IMR-90 (cell line): ENCODE data around the gene HMGA1. TPM values are rescaled to one million over a fixed set of nuclear protein-coding genes. Genes with fewer than 3 reads are reported as not detected.

Experiments
- ATAC-seq: fragments of 200-7000 bp; cut with Tn5 transposase; 2 replicates; pipeline ENCODE4 v1.9.1; 2020; ENCODE audit warnings: low read depth, mild to moderate bottlenecking, moderate library complexity
- BruUV-seq: library from RNA; stranded (reverse); fragments of 400-500 nt; replicated peaks from 2 replicates; lab custom pipeline; 2021; lab: Mats Ljungman, UMichigan
- CTCF ChIA-PET: fragments of 300-600 bp; formaldehyde crosslinking; extraction: SDS; loops from one replicate; lab custom pipeline; 2021; ENCODE audit warnings: antibody characterized with exemption; lab: Yijun Ruan, JAX
- POLR2A ChIA-PET: fragments of 300-600 bp; sonication (Branson Sonifier 250); formaldehyde crosslinking; loops from one replicate; lab custom pipeline; 2022; ENCODE audit warnings: antibody characterized with exemption; ENCODE audit not compliant: unreplicated experiment; lab: Charles Lee
- DNase-seq: peaks from one replicate; pipeline ENCODE4 v3.0.0; 2013
- H2AFZ ChIP-seq: replicated peaks from 2 replicates; pipeline ENCODE3; 2013; ENCODE audit warnings: low read length, mild to moderate bottlenecking; ENCODE audit not compliant: poor library complexity
- H2AK5ac ChIP-seq: 2 replicates; pipeline ENCODE4 v1.6.1; 2013; ENCODE audit warnings: low read depth, low read length, inconsistent platforms
- H2AK9ac ChIP-seq: replicated peaks from 2 replicates; pipeline ENCODE3; 2013; ENCODE audit warnings: mild to moderate bottlenecking, low read depth, low read length, moderate library complexity; ENCODE audit not compliant: poor library complexity
- H2BK120ac ChIP-seq: 2 replicates; pipeline ENCODE4 v1.6.1; 2013; ENCODE audit warnings: low read depth, low read length, inconsistent platforms
- H2BK15ac ChIP-seq: 3 replicates; pipeline ENCODE4 v1.6.1; 2013; ENCODE audit warnings: low read depth, low read length, inconsistent platforms
- H2BK20ac ChIP-seq: 2 replicates; pipeline ENCODE4 v1.6.1; 2013; ENCODE audit warnings: low read depth, mild to moderate bottlenecking, inconsistent platforms, low read length, moderate library complexity
- H2BK5ac ChIP-seq: 2 replicates; pipeline ENCODE4 v1.6.1; 2013; ENCODE audit warnings: mild to moderate bottlenecking, low read depth, low read length, inconsistent platforms; ENCODE audit not compliant: poor library complexity, severe bottlenecking
- H3K14ac ChIP-seq: replicated peaks from 2 replicates; pipeline ENCODE4 v1.6.1; 2013; ENCODE audit warnings: low read depth, low read length, inconsistent platforms
- H3K18ac ChIP-seq: 2 replicates; pipeline ENCODE4 v1.6.1; 2013; ENCODE audit warnings: low read depth, low read length, control low read depth
- H3K23ac ChIP-seq: 2 replicates; pipeline ENCODE4 v1.6.1; 2013; ENCODE audit warnings: low read depth, low read length, inconsistent platforms
- H3K27ac ChIP-seq: 2 replicates; pipeline ENCODE4 v1.5.1; 2013; ENCODE audit warnings: mild to moderate bottlenecking, control low read depth, low read length; ENCODE audit not compliant: insufficient read depth
- H3K27me3 ChIP-seq: 2 replicates; pipeline ENCODE4 v1.6.1; 2013; ENCODE audit warnings: low read length; ENCODE audit not compliant: control insufficient read depth, insufficient read depth
- H3K36me3 ChIP-seq: 2 replicates; pipeline ENCODE4 v1.6.1; 2013; ENCODE audit warnings: low read length, mixed read lengths; ENCODE audit not compliant: control insufficient read depth, insufficient read depth
- H3K4ac ChIP-seq: 2 replicates; pipeline ENCODE4 v1.6.1; 2013; ENCODE audit warnings: low read depth, low read length, inconsistent platforms
- H3K4me1 ChIP-seq: 2 replicates; pipeline ENCODE4 v1.6.1; 2013; ENCODE audit warnings: low read length, mixed read lengths; ENCODE audit not compliant: control insufficient read depth, insufficient read depth
- H3K4me2 ChIP-seq: 2 replicates; pipeline ENCODE4 v1.6.1; 2013; ENCODE audit warnings: low read depth, mild to moderate bottlenecking, control low read depth, low read length, moderate library complexity
- H3K4me3 ChIP-seq: 2 replicates; pipeline ENCODE4 v1.5.1; 2013; ENCODE audit warnings: low read depth, mild to moderate bottlenecking, control low read depth, low read length, moderate library complexity; ENCODE audit not compliant: insufficient read depth
- H3K56ac ChIP-seq: 2 replicates; pipeline ENCODE4 v1.6.1; 2013; ENCODE audit warnings: low read length, inconsistent platforms; ENCODE audit not compliant: insufficient read depth; ENCODE audit errors: extremely low read depth
- H3K79me1 ChIP-seq, 2 experiments: 2 replicates each; pipeline ENCODE4 v1.6.1; 2013; ENCODE audit warnings: low read length in 2 of 2, inconsistent platforms in 1 of 2, low read depth in 1 of 2
- H3K9ac ChIP-seq: 2 replicates; pipeline ENCODE4 v1.6.1; 2013; ENCODE audit warnings: low read depth, low read length, control low read depth
- H3K9me1 ChIP-seq: 2 replicates; pipeline ENCODE4 v1.6.1; 2013; ENCODE audit warnings: low read length, inconsistent platforms; ENCODE audit not compliant: insufficient read depth
- H3K9me3 ChIP-seq: 2 replicates; pipeline ENCODE4 v1.6.1; 2013; ENCODE audit warnings: low read length; ENCODE audit not compliant: control insufficient read depth, insufficient read depth
- H4K20me1 ChIP-seq: 2 replicates; pipeline ENCODE4 v1.6.1; 2013; ENCODE audit warnings: low read length, inconsistent platforms; ENCODE audit not compliant: insufficient read depth
- H4K5ac ChIP-seq: 2 replicates; pipeline ENCODE4 v1.6.1; 2013; ENCODE audit warnings: mild to moderate bottlenecking, low read depth, low read length, control low read depth
- H4K8ac ChIP-seq, 2 experiments: 2 replicates each; pipeline ENCODE4 v1.6.1; 2013; ENCODE audit warnings: low read depth in 2 of 2, low read length in 2 of 2, control low read depth in 1 of 2, inconsistent platforms in 1 of 2
- H4K91ac ChIP-seq: 2 replicates; pipeline ENCODE4 v1.6.1; 2013; ENCODE audit warnings: low read depth, low read length, inconsistent platforms; ENCODE audit not compliant: insufficient read depth
- CHD1 ChIP-seq: IDR thresholded peaks from 2 replicates; pipeline ENCODE4 v1.6.1; 2012; ENCODE audit warnings: low read depth, low read length, improper control_type of control experiment
- POLR2A ChIP-seq: IDR thresholded peaks from 2 replicates; pipeline ENCODE4 v1.6.1; 2012; ENCODE audit warnings: mild to moderate bottlenecking, low read depth, low read length
- RAD21 ChIP-seq: IDR thresholded peaks from 2 replicates; pipeline ENCODE4 v1.6.1; 2012; ENCODE audit warnings: low read length, improper control_type of control experiment
- SMC3 ChIP-seq: fragments of 150-350 bp; IDR thresholded peaks from 2 replicates; pipeline ENCODE4 v1.6.1; 2016; ENCODE audit warnings: low read depth, mild to moderate bottlenecking, antibody characterized with exemption, low read length, moderate library complexity
- WGBS, 2 experiments: methylation state at CpG; one replicate each; pipeline versions ENCODE4 v1.1.5 to v1.1.7; 2013; ENCODE audit warnings: missing lambda C conversion rate in 2 of 2; ENCODE audit not compliant: insufficient read length in 1 of 2; ENCODE audit errors: extremely low coverage in 2 of 2; 5-methylcytosine and 5-hydroxymethylcytosine counted together
- dilution Hi-C: fragments of 300-500 bp; cut with HindIII; formaldehyde crosslinking; loops from one replicate; pipeline ENCODE4 v1.14.3; 2018; ENCODE audit warnings: low sequenced_read_pairs; ENCODE audit not compliant: unreplicated experiment
- in situ Hi-C: fragments of 300-500 bp; cut with MboI; formaldehyde crosslinking; loops from 3 replicates; pipeline ENCODE4 v1.14.3; 2019; ENCODE audit warnings: low sequenced_read_pairs, inconsistent platforms, mixed read lengths
- intact Hi-C: fragments of 100-400 bp; cut with micrococcal nuclease; formaldehyde crosslinking; loops from 2 replicates; pipeline ENCODE4 v1.10.0; 2022
- polyA plus RNA-seq, 3 experiments: library from polyadenylated mRNA; depleted of rRNA; stranded (reverse); fragments of >200 nt; gene quantifications; 2 replicates each; pipeline ENCODE4 v1.2.3, GENCODE V29; 2012; ENCODE audit warnings: low replicate concordance in 1 of 3
- total RNA-seq: library from RNA; depleted of rRNA; stranded (reverse); fragments of >200 nt; gene quantifications from 2 replicates; pipeline ENCODE4 v1.2.3, GENCODE V29; 2012

Gene HMGA1
- total and polyA plus RNA-seq, 2 of the 4 experiments (the other 2 are of a cell fraction), result 101 to 589 TPM

DNA sequence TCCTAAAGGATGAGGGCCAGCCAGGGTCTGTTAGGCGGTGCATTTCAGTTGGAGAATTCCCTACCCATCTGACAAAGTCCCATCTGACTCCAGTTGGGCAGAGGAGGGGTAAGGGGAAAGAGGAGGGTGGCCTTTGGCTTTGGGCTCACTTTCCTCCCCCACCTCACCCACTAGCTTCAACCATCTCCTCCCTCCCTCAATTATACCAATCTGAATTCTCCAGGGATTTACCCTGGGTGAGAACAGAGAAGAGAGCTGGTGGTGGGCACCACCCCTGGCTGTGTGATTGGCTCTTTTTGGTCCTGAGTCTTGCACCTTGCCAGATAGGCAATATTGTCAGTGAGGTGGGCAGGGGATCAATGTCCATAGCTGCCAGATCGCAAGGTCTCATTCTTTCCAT is 3.2 kb downstream of the HMGA1 start:
- Histone ChIP-seq H3K23ac (peak overlapping the region; percentile 97; the same call in 1 of the 2 replicates), H3K27ac (no peak overlapping the region; the same call in 1 of the 2 replicates), H3K4me2 (peak overlapping the region; percentile 53; the same call in 1 of the 2 replicates), H3K27me3 (no peaks in the 10 kb centered on the region), H3K18ac (no peak overlapping the region), H3K4me1 (peaks cover 38% of the 10 kb centered on the region), H2AK9ac (peak overlapping the region; percentile 51), H2BK120ac (peak overlapping the region; percentile 37; the same call in 1 of the 2 replicates), H2AFZ (no peak overlapping the region), H3K9ac (no peak overlapping the region), H4K91ac (0 out of 2 replicates have a peak overlapping the region, but pooled peaks have one; percentile 11), H2BK5ac (peak overlapping the region; percentile 3), H2BK15ac (peak overlapping the region; percentile 48; the same call in 1 of the 3 replicates), H3K4me3 (no peak overlapping the region), H2BK20ac (peak overlapping the region; percentile 1; the same call in 1 of the 2 replicates), H3K9me1 (peaks cover 28% of the 10 kb centered on the region), H3K36me3 (peaks cover 24% of the 10 kb centered on the region), H3K4ac (peak overlapping the region; percentile 20), H2AK5ac (peak overlapping the region; percentile 81), H4K20me1 (peaks cover 29% of the 10 kb centered on the region), H4K5ac (no peak overlapping the region), H3K9me3 (no peaks in the 10 kb centered on the region), H3K79me1 (peaks cover 14 to 52% of the 10 kb centered on the region in 2 experiments), H4K8ac (peak overlapping the region in 1 of 2 experiments; percentile 4; a peak in 1 of 4 replicates), H3K56ac (no peak overlapping the region), H3K14ac (peak overlapping the region; percentile 50)
- CTCF ChIA-PET, result interaction anchor here (1.1 kb wide), 1 partner anchor 44 kb away, joined by 3 read pairs; no protein-coding TSS in a partner anchor
- ATAC-seq (no peak), DNase-seq (no peak)
- in situ Hi-C loops, result loop anchor here (10.0 kb wide), 1 partner anchor 365 kb away; no protein-coding TSS in a partner anchor
- no TSS peak for BruUV-seq
- whole genome bisulfite sequencing, 2 experiments, result no CpG with 5 or more reads among the region's 2 CpGs
- intact Hi-C loops, result loop anchor here (5.0 kb wide), 1 partner anchor 43 kb away; no protein-coding TSS in a partner anchor
- dilution Hi-C loops, result no loop called here
- POLR2A ChIA-PET, result no interaction called here
- TF ChIP-seq CHD1, result no peak
- no peak for TF ChIP-seq RAD21
- TF ChIP-seq SMC3, result no peak
- TF ChIP-seq POLR2A, result no peak
